Body of pancreas (tissue), 4 donors: ENCODE measurements around the gene HDAC6. TPM values are rescaled to one million over a fixed set of nuclear protein-coding genes. Genes with fewer than 3 reads are reported as not detected.

Experiments used
- ATAC-seq: fragments of 150-250 bp; one replicate; pipeline ENCODE4 v1.9.1; 2016
- DNase-seq, 4 donors: peaks; one replicate each; pipeline ENCODE4 v3.0.0-alpha.2; 2019
- H3K27ac ChIP-seq, 4 donors: fragments of 200-600 bp; sonication (generic); 1 replicate in 3 of 4; 2 replicates in 1 of 4; pipeline versions ENCODE4 v1.5.1 to v1.6.1; 2016 to 2019; ENCODE audit warnings: mild to moderate bottlenecking in 1 of 4, mixed read lengths in 1 of 4, moderate library complexity in 1 of 4
- H3K27me3 ChIP-seq, 2 donors: fragments of 200-600 bp; sonication (generic); one replicate each; pipeline ENCODE4 v1.6.0; 2016; ENCODE audit warnings: mild to moderate bottlenecking in 1 of 2
- H3K36me3 ChIP-seq, 2 donors: fragments of 200-600 bp; sonication (generic); replicated peaks in 1 of 2; 2 replicates each; pipeline ENCODE4 v1.5.1; 2016; ENCODE audit warnings: low read depth in 2 of 2; ENCODE audit not compliant: insufficient read depth in 1 of 2
- H3K4me1 ChIP-seq: fragments of 200-600 bp; sonication (generic); one replicate; pipeline ENCODE4 v1.6.0; 2016
- H3K4me3 ChIP-seq, 2 donors: fragments of 200-600 bp; sonication (generic); 1 replicate in 1 of 2; 2 replicates in 1 of 2; pipeline ENCODE4 v1.5.1; 2016 to 2019
- H3K9me3 ChIP-seq, 3 donors: fragments of 200-600 bp; sonication (generic); 1 replicate in 2 of 3; 2 replicates in 1 of 3; pipeline ENCODE4 v1.5.1; 2016
- POLR2A ChIP-seq, 3 donors: fragments of 450-650 bp; IDR thresholded peaks; one replicate each; pipeline ENCODE4 v1.6.1; 2016; ENCODE audit warnings: antibody characterized with exemption in 3 of 3, mild to moderate bottlenecking in 2 of 3
- WGBS, 2 donors: methylation state at CpG; one replicate each; pipeline ENCODE4 v1.1.5; 2017; 5-methylcytosine and 5-hydroxymethylcytosine counted together
- intact Hi-C: fragments of 100-400 bp; cut with DNase I; formaldehyde crosslinking; loops from one replicate; pipeline ENCODE4 v1.15.1; 2023
- total RNA-seq, 2 donors: library from RNA; depleted of rRNA; stranded (reverse); fragments of >200 nt; gene quantifications; one replicate each; pipeline ENCODE4 v1.1.0, GENCODE V29; 2016
- TF ChIP-seq, protein P1 (sequence below), 7 experiments: fragments of 450-650 bp in 4 of 7; fragments of 200-600 bp in 3 of 7; sonication (generic) in 3 of 7; IDR thresholded peaks; one replicate each; pipeline ENCODE4 v1.5.1; 2016 to 2019; ENCODE audit warnings: antibody characterized with exemption in 7 of 7

Gene HDAC6
- total RNA-seq, 2 donors from 2014 or later = 34.5 to 75.5 TPM

DNA sequence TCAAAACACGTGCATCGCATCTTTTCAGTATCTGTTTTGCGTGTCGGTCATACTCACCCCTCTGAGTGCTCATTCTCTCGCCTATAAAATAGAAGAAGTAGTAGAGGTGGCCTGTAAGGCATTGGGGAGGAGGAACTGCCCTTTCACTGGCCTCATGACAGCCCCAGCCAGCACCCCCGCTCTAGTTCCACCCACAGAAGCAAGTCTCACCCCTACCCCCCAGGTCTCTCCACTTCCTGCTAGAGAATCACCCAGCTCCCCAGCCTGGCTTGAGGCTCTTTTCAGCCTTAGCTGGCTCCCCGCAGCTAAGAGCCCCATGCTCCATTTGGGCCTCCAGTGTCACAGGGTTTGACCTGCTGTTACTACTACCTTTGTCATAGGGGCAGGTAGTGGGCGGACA lies 11.8 kb downstream of the HDAC6 start:
- no peak overlapping the region for H3K4me3 ChIP-seq

DNA sequence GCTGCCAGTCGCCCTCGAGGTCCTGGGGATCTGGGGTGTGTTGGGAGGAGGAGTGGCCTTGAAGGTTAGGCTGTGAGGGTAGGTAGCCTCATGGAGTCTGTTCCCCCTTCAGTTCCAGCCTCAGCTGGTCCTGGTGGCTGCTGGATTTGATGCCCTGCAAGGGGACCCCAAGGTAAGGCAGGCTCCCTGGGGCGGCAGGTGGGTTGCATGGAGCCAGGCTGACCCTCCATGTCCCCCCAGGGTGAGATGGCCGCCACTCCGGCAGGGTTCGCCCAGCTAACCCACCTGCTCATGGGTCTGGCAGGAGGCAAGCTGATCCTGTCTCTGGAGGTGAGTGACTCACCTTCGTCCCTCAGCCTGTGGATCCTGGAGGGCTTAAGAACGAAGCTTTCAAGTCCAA lies 12.9 kb downstream of the HDAC6 start:
- Histone ChIP-seq H3K27me3 (no peaks in the 10 kb centered on the region), H3K4me1 (no peaks in the 10 kb centered on the region), H3K27ac (no peak overlapping the region), H3K9me3 (no peaks in the 10 kb centered on the region), H3K4me3 (no peak overlapping the region), H3K36me3 (no peaks in the 10 kb centered on the region)
- ATAC-seq (no peak), DNase-seq (no peak)
- intact Hi-C loops = no loop called here
- no peak for TF ChIP-seq POLR2A (IDR thresholded peaks at IDR 0.05)
- TF ChIP-seq, protein P1, sequence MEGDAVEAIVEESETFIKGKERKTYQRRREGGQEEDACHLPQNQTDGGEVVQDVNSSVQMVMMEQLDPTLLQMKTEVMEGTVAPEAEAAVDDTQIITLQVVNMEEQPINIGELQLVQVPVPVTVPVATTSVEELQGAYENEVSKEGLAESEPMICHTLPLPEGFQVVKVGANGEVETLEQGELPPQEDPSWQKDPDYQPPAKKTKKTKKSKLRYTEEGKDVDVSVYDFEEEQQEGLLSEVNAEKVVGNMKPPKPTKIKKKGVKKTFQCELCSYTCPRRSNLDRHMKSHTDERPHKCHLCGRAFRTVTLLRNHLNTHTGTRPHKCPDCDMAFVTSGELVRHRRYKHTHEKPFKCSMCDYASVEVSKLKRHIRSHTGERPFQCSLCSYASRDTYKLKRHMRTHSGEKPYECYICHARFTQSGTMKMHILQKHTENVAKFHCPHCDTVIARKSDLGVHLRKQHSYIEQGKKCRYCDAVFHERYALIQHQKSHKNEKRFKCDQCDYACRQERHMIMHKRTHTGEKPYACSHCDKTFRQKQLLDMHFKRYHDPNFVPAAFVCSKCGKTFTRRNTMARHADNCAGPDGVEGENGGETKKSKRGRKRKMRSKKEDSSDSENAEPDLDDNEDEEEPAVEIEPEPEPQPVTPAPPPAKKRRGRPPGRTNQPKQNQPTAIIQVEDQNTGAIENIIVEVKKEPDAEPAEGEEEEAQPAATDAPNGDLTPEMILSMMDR (IDR thresholded peaks at IDR 0.05) = no peak
- 78 to 81% methylated on average over 1 to 8 of the region's 8 CpGs for WGBS, 2 donors

More for the DNA sequence above, 11.8 kb downstream of the HDAC6 start:
- no peak for TF ChIP-seq POLR2A (IDR thresholded peaks at IDR 0.05)
- TF ChIP-seq, protein P1 (IDR thresholded peaks at IDR 0.05) = no peak
- intact Hi-C loops = no loop called here
- DNase-seq (no peak), ATAC-seq (no peak)
- Histone ChIP-seq H3K4me1 (no peaks in the 10 kb centered on the region), H3K9me3 (no peaks in the 10 kb centered on the region), H3K27ac (no peak overlapping the region), H3K36me3 (no peaks in the 10 kb centered on the region), H3K27me3 (no peaks in the 10 kb centered on the region)
- 89 to 98% methylated on average over 6 to 7 of the region's 8 CpGs for WGBS, 2 donors

DNA sequence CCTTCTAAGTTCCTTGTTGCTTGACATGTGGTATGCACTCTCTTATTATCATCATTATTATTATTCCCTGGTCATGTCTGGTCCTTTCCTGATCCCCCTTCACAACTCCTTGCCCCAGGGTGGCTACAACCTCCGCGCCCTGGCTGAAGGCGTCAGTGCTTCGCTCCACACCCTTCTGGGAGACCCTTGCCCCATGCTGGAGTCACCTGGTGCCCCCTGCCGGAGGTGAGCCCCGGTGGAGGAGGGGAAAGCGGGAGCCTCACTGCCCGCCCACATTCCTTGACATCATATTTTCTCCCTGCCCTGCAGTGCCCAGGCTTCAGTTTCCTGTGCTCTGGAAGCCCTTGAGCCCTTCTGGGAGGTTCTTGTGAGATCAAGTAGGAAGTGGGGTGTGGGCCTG lies 13.4 kb downstream of the HDAC6 start:
- Histone ChIP-seq H3K27me3 (no peaks in the 10 kb centered on the region), H3K9me3 (no peaks in the 10 kb centered on the region), H3K36me3 (no peaks in the 10 kb centered on the region), H3K4me3 (no peak overlapping the region), H3K4me1 (no peaks in the 10 kb centered on the region), H3K27ac (no peak overlapping the region)
- intact Hi-C loops = no loop called here
- TF ChIP-seq, protein P1 (IDR thresholded peaks at IDR 0.05) = no peak
- TF ChIP-seq POLR2A (IDR thresholded peaks at IDR 0.05) = no peak
- DNase-seq (no peak), ATAC-seq (no peak)
- 93 to 100% methylated on average over 3 to 5 of the region's 8 CpGs for WGBS, 2 donors

DNA sequence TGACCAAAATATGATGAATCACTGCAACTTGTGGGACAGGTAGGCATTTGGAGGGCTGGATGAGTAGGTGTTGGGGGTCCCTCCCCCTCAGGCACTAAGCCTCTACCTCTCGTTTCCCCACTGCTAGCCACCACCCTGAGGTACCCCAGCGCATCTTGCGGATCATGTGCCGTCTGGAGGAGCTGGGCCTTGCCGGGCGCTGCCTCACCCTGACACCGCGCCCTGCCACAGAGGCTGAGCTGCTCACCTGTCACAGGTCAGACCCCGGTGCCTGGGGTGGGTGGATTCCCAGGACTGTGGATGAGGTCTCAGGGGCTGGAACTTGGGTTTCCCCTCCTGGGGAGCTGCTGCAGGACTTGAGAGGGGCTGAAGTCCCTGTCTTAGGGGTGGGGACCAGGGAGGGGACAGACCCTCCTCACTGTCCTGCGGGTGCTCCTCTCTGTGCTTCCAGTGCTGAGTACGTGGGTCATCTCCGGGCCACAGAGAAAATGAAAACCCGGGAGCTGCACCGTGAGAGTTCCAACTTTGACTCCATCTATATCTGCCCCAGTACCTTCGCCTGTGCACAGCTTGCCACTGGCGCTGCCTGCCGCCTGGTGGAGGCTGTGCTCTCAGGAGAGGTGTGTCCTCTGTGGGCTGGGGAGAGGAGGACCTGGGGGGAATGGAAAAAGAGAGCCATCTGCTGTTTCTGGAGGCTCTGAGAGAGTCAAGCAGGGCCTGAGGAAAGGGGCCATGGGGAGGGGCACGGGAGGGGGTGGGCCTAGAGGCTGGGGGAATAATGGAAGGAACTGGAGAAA lies 14.3 kb downstream of the HDAC6 start:
- H3K9me3 ChIP-seq = no peaks in the 10 kb centered on the region
- no peak overlapping the region for H3K27ac ChIP-seq
- H3K36me3 ChIP-seq = no peaks in the 10 kb centered on the region
- H3K4me1 ChIP-seq = no peaks in the 10 kb centered on the region
- WGBS, 2 donors = 90 to 92% methylated on average over 1 to 14 of the region's 18 CpGs
- DNase-seq (no peak), ATAC-seq (no peak)
- H3K27me3 ChIP-seq = no peaks in the 10 kb centered on the region
- no peak for TF ChIP-seq POLR2A (IDR thresholded peaks at IDR 0.05)
- TF ChIP-seq, protein P1 (IDR thresholded peaks at IDR 0.05) = no peak
- intact Hi-C loops = no loop called here
- no peak overlapping the region for H3K4me3 ChIP-seq

DNA sequence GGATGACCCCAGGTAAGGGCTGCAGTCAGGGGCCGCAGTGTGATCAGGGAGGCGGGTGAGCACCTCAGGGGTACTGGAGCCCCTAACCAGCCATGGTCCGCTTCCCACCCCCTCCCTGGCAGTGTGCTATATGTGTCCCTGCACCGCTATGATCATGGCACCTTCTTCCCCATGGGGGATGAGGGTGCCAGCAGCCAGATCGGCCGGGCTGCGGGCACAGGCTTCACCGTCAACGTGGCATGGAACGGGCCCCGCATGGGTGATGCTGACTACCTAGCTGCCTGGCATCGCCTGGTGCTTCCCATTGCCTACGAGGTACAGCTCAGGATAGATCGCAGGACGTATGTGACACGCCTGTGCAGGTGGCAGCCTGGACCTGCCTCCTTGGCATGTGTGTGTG lies 16.2 kb downstream of the HDAC6 start:
- no peaks in the 10 kb centered on the region for H3K4me1 ChIP-seq
- no peak overlapping the region for H3K4me3 ChIP-seq
- intact Hi-C loops = no loop called here
- no peaks in the 10 kb centered on the region for H3K27me3 ChIP-seq
- TF ChIP-seq, protein P1 (IDR thresholded peaks at IDR 0.05) = no peak
- no peak for TF ChIP-seq POLR2A (IDR thresholded peaks at IDR 0.05)
- no peak for ATAC-seq
- WGBS, 2 donors = 75% methylated on average over 4 of the region's 16 CpGs; no CpG with 5 or more reads in 1 of the 2 donors
- H3K36me3 ChIP-seq = no peaks in the 10 kb centered on the region
- H3K27ac ChIP-seq = no peak overlapping the region
- DNase-seq = no peak
- H3K9me3 ChIP-seq = no peaks in the 10 kb centered on the region
